GM21737 (cell line): ENCODE results near the gene RAB31.

Source experiments
- ATAC-seq: cut with Tn5 transposase; IDR thresholded peaks from one replicate; pipeline ENCODE4 v1.9.1; 2021; ENCODE audit warnings: mild to moderate bottlenecking, moderate library complexity; ENCODE audit not compliant: unreplicated experiment

RAB31 gene

GRCh38 chr18:9711361-9712129 is 3.4 kb downstream of the RAB31 start:
- ATAC-seq = peak; percentile 42

- no peak for ATAC-seq
Measured at GRCh38 chr18:9712130-9712577, 4.1 kb downstream of the RAB31 start.

GRCh38 chr18:9712611-9713010 is 4.5 kb downstream of the RAB31 start:
- no peak for ATAC-seq

GRCh38 chr18:9714266-9715087 is 6.4 kb downstream of the RAB31 start:
- ATAC-seq = no peak

GRCh38 chr18:9715088-9715343 is 6.9 kb downstream of the RAB31 start:
- ATAC-seq = no peak

- ATAC-seq = no peak
Measured at GRCh38 chr18:9715978-9716774, 8.1 kb downstream of the RAB31 start.

GRCh38 chr18:9716780-9717563 is 8.9 kb downstream of the RAB31 start:
- no peak for ATAC-seq

GRCh38 chr18:9719421-9719981 is 11.4 kb downstream of the RAB31 start:
- no peak for ATAC-seq

GRCh38 chr18:9720327-9720726 is 12.2 kb downstream of the RAB31 start:
- ATAC-seq = no peak

- no peak for ATAC-seq
Measured at GRCh38 chr18:9721893-9722550, 13.9 kb downstream of the RAB31 start.

- no peak for ATAC-seq
Measured at GRCh38 chr18:9722691-9723090, 14.6 kb downstream of the RAB31 start.

- ATAC-seq = no peak
Measured at GRCh38 chr18:9724797-9725585, 16.9 kb downstream of the RAB31 start.

- ATAC-seq = no peak
Measured at GRCh38 chr18:9726175-9726574, 18.1 kb downstream of the RAB31 start.

GRCh38 chr18:9726936-9727335 is 18.8 kb downstream of the RAB31 start:
- no peak for ATAC-seq

- ATAC-seq = no peak
Measured at GRCh38 chr18:9730786-9731185, 22.7 kb downstream of the RAB31 start.

- ATAC-seq = no peak
Measured at GRCh38 chr18:9731380-9731779, 23.3 kb downstream of the RAB31 start.

GRCh38 chr18:9732031-9732430 is 23.9 kb downstream of the RAB31 start:
- ATAC-seq = no peak

- no peak for ATAC-seq
Measured at GRCh38 chr18:9734189-9734588, 26.1 kb downstream of the RAB31 start.

GRCh38 chr18:9735238-9735637 is 27.1 kb downstream of the RAB31 start:
- ATAC-seq = no peak
